HK-2 (cell line): ENCODE measurements around the gene NSMCE3.

Experiments
- DNase-seq: peaks from one replicate; pipeline ENCODE4 v3.0.0-alpha.2; 2018; ENCODE audit not compliant: unreplicated experiment

Gene NSMCE3

GRCh38 chr15:29222129-29222853 lies 47.3 kb downstream of the NSMCE3 start:
- no peak for DNase-seq

- no peak for DNase-seq
These were observed 48.8 kb downstream of the NSMCE3 start for GRCh38 chr15:29220852-29221251.

DNA sequence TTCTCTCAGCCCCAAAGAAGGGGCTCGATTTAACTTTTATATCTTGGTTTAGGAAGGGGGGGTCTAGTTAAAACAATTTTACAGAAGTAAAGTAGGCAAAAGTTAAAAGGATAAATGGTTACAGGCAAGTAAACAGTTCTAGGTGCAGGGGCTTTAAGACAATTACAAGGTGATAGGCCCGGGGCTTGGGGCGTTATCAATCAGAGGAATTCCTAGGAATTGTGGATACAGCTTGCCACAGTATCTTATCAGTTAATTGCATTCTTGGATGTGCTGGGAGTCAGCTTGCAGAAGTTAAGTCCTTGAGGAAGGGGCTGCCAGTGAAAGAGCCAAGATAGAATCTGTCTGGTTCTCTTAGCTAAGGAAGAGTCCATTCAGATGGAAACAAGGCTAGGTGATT lies 52.7 kb downstream of the NSMCE3 start:
- no peak for DNase-seq
